Loucy (cell line): ENCODE measurements around the gene TRIM41.

Experiments used
- H2AFZ ChIP-seq: fragments of 200-600 bp; sonication (generic); 2 replicates; pipeline ENCODE4 v1.6.0; 2016; ENCODE audit warnings: antibody characterized with exemption, mild to moderate bottlenecking, low read length, moderate library complexity
- H3F3A ChIP-seq: fragments of 200-600 bp; 2 replicates; pipeline ENCODE4 v1.6.0; 2016; ENCODE audit warnings: antibody characterized with exemption, low read depth, mild to moderate bottlenecking
- H3K27me3 ChIP-seq: fragments of 200-600 bp; sonication (generic); 2 replicates; pipeline ENCODE4 v1.6.1; 2014; ENCODE audit warnings: low read length, mild to moderate bottlenecking; ENCODE audit not compliant: insufficient read depth, poor library complexity, severe bottlenecking
- H3K36me3 ChIP-seq: fragments of 200-600 bp; sonication (generic); 2 replicates; pipeline ENCODE4 v1.6.1; 2016; ENCODE audit warnings: low read length; ENCODE audit not compliant: insufficient read depth
- H3K4me1 ChIP-seq: fragments of 200-600 bp; sonication (generic); 2 replicates; pipeline ENCODE4 v1.5.1; 2014; ENCODE audit warnings: low read length, mild to moderate bottlenecking; ENCODE audit not compliant: insufficient read depth, poor library complexity, severe bottlenecking
- H3K4me2 ChIP-seq: fragments of 200-600 bp; sonication (generic); 2 replicates; pipeline ENCODE4 v1.6.0; 2014; ENCODE audit warnings: antibody characterized with exemption, low read length, low read depth, mild to moderate bottlenecking; ENCODE audit not compliant: poor library complexity, severe bottlenecking
- H3K4me3 ChIP-seq: fragments of 200-600 bp; sonication (generic); 2 replicates; pipeline ENCODE4 v1.5.1; 2014; ENCODE audit warnings: low read length, mild to moderate bottlenecking, mixed read lengths; ENCODE audit not compliant: poor library complexity, severe bottlenecking
- H3K79me2 ChIP-seq: fragments of 200-600 bp; sonication (generic); 2 replicates; pipeline ENCODE4 v1.6.1; 2014; ENCODE audit warnings: low read length; ENCODE audit not compliant: insufficient read depth
- H3K9ac ChIP-seq: fragments of 200-600 bp; sonication (generic); 2 replicates; pipeline ENCODE4 v1.6.0; 2014; ENCODE audit warnings: mild to moderate bottlenecking, low read depth, low read length, moderate library complexity; ENCODE audit not compliant: poor library complexity, severe bottlenecking
- H3K9me2 ChIP-seq: fragments of 200-600 bp; sonication (generic); replicated peaks from 2 replicates; pipeline ENCODE4 v1.6.1; 2016; ENCODE audit warnings: low read depth, low read length, mixed read lengths
- H3K9me3 ChIP-seq: fragments of 200-600 bp; sonication (generic); 2 replicates; pipeline ENCODE4 v1.6.1; 2014; ENCODE audit warnings: mild to moderate bottlenecking, antibody characterized with exemption, low read length, low read depth; ENCODE audit not compliant: insufficient read depth
- H4K20me1 ChIP-seq: fragments of 200-600 bp; sonication (generic); 2 replicates; pipeline ENCODE4 v1.6.0; 2014; ENCODE audit warnings: antibody characterized with exemption, low read length, mild to moderate bottlenecking; ENCODE audit not compliant: insufficient read depth, poor library complexity, severe bottlenecking
- EZH2phosphoT487 ChIP-seq: fragments of 200-600 bp; IDR thresholded peaks from 2 replicates; pipeline ENCODE4 v1.6.1; 2018; ENCODE audit warnings: antibody characterized with exemption, mild to moderate bottlenecking, moderate library complexity, borderline replicate concordance
- TF ChIP-seq, protein P1 (sequence below): fragments of 200-600 bp; sonication (generic); conservative IDR thresholded peaks from 2 replicates; pipeline ENCODE4 v1.5.1; 2014; ENCODE audit warnings: mild to moderate bottlenecking, antibody characterized with exemption, low read length

TRIM41 gene

GRCh38 chr5:181187500-181188213 is 35.4 kb upstream of the TRIM41 start:
- no peak overlapping the region for H2AFZ ChIP-seq
- no peak overlapping the region for H3K9ac ChIP-seq
- no peaks in the 10 kb centered on the region for H3K9me3 ChIP-seq
- no peaks in the 10 kb centered on the region for H3F3A ChIP-seq
- no peaks in the 10 kb centered on the region for H3K27me3 ChIP-seq
- no peaks in the 10 kb centered on the region for H3K79me2 ChIP-seq
- H4K20me1 ChIP-seq = no peaks in the 10 kb centered on the region
- no peaks in the 10 kb centered on the region for H3K36me3 ChIP-seq
- H3K4me2 ChIP-seq = no peak overlapping the region
- no peaks in the 10 kb centered on the region for H3K9me2 ChIP-seq
- no peak overlapping the region for H3K4me3 ChIP-seq
- TF ChIP-seq, protein P1, sequence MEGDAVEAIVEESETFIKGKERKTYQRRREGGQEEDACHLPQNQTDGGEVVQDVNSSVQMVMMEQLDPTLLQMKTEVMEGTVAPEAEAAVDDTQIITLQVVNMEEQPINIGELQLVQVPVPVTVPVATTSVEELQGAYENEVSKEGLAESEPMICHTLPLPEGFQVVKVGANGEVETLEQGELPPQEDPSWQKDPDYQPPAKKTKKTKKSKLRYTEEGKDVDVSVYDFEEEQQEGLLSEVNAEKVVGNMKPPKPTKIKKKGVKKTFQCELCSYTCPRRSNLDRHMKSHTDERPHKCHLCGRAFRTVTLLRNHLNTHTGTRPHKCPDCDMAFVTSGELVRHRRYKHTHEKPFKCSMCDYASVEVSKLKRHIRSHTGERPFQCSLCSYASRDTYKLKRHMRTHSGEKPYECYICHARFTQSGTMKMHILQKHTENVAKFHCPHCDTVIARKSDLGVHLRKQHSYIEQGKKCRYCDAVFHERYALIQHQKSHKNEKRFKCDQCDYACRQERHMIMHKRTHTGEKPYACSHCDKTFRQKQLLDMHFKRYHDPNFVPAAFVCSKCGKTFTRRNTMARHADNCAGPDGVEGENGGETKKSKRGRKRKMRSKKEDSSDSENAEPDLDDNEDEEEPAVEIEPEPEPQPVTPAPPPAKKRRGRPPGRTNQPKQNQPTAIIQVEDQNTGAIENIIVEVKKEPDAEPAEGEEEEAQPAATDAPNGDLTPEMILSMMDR = no peak
- TF ChIP-seq EZH2phosphoT487 = no peak
- peaks cover 6% of the 10 kb centered on the region for H3K4me1 ChIP-seq

DNA sequence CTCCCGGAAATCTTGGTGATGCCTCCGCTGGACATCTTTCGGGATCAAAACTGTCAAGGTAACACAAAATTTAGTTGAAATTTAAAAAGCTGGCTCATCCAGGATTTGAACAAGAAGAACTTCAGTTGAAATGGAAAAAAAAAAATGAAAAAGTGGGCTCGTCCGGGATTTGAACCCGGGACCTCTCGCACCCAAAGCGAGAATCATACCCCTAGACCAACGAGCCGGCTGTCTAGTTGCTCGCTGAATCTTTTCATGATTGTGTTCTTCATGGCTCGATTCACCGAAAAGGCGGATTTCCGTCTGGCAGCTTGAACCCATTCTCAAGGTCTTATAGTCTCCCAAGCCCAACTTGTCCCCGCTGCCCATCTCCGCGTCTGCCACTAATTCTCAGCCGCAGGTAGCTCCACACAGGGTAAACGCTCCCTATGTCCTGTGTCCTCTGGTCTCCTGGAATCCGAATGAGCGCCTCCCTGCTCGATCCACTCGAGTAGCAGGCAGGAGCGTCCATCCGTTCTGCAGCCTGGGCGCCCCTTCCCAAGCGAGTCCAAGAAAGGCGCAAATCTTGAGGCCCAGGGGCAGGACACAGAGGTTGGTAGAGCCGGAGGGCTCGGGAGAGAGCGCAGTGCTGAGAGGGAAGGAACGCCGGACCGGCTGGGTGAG is 34.2 kb upstream of the TRIM41 start:
- Histone ChIP-seq H3F3A (no peaks in the 10 kb centered on the region), H3K4me3 (peak overlapping the region; percentile 95), H3K27me3 (no peaks in the 10 kb centered on the region), H3K9me2 (no peaks in the 10 kb centered on the region), H4K20me1 (no peaks in the 10 kb centered on the region), H3K4me2 (peak overlapping the region; percentile 93), H3K36me3 (no peaks in the 10 kb centered on the region), H2AFZ (peak overlapping the region; percentile 64), H3K9me3 (no peaks in the 10 kb centered on the region), H3K79me2 (no peaks in the 10 kb centered on the region), H3K4me1 (peaks cover 7% of the 10 kb centered on the region), H3K9ac (peak overlapping the region; percentile 92)
- TF ChIP-seq, protein P1 = no peak
- TF ChIP-seq EZH2phosphoT487 = no peak

DNA sequence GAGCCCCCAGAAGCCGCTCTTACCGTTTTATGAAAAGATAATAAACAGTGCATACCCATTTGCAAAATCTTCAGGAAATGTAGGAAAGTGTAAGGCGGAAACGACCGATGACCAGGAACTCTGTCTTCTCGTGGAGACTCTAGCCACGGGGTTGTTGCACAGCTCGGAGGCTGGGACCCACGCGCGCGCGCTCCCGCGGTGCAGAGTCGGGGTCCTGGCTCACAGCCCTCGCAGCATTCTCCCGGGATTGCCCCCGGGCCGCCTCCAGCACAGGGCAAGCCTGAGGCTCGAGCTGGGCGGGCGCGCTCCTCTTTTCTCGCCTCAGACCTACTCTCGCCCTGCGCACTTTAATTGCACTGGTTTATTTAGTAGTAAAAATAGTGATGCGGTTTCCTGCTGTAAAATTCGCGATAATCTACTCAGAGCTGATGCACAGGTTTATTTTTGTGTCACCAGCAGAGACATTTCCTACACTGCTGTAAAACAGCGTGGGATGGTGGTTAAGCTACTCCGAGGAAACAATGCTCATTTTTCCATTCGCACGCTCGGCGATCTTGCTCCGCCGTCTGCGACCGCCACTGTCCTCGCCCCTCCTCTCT is 33.6 kb upstream of the TRIM41 start:
- peak overlapping the region; percentile 64 for H2AFZ ChIP-seq
- peaks cover 7% of the 10 kb centered on the region for H3K4me1 ChIP-seq

More for the DNA sequence above, 33.6 kb upstream of the TRIM41 start:
- no peaks in the 10 kb centered on the region for H4K20me1 ChIP-seq
- no peaks in the 10 kb centered on the region for H3K36me3 ChIP-seq
- TF ChIP-seq EZH2phosphoT487 = no peak
- TF ChIP-seq, protein P1 = no peak
- H3K4me2 ChIP-seq = peak overlapping the region; percentile 93
- H3K27me3 ChIP-seq = no peaks in the 10 kb centered on the region
- H3K4me3 ChIP-seq = peak overlapping the region; percentile 95
- no peaks in the 10 kb centered on the region for H3F3A ChIP-seq
- peak overlapping the region; percentile 92 for H3K9ac ChIP-seq
- H3K9me2 ChIP-seq = no peaks in the 10 kb centered on the region
- no peaks in the 10 kb centered on the region for H3K9me3 ChIP-seq
- no peaks in the 10 kb centered on the region for H3K79me2 ChIP-seq
